ENCODE results near the gene TCL1A.
A peak's percentile ranks its signal among the peaks of the same experiment; 100 is the strongest.
"Not testable (repeated sequence)": the region's sequence is repeated elsewhere in the genome, so short reads cannot be mapped to it uniquely, and the experiment has no call there.

The TCL1A gene, protein sequence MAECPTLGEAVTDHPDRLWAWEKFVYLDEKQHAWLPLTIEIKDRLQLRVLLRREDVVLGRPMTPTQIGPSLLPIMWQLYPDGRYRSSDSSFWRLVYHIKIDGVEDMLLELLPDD

DNA sequence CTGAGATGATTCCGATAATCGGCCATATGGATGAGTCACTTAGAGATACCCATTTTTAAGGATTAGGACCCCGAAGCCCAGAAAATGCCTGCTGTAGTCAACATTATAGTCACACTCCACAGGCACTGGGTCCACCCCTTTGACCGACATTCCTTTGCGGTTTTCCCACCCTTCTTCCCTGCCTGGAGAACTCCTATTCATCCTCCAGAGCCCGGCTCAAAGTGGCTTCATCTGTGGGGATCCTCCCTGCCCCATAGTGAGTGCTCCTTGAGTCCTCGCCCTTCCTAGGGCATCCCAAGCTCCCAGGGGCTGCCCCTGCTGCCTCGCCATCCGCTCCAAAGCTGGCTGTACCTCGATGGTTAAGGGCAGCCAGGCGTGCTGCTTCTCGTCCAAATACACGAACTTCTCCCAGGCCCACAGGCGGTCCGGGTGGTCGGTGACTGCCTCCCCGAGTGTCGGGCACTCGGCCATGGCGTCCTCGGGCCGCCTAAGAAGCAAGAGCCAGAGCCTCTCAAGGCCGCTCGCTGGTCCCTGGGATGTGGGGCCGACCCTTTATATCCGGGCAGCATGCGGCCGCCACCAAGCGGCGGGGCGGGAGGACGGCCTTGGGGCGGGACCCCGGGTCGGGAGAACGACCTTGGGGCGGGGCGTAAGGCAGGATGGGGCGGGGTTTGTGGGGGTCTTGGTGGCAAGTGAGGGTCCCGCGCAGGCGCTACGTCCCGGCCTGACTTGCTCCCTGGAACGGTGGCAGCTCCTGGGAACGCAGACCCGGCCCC, at the start of gene TCL1A:
TCL1A (minus strand) TSS at position 530 of the 776 bp plus-strand sequence; CDS start at position 471, 59 bp downstream.
- Mint-ChIP-seq H3K4me3 (peak within 1 kb of the TSS; percentile 75), H3K27ac (peak within 1 kb of the TSS; percentile 74), H3K9me3 (no peaks in the 10 kb centered on the region), H3K27me3 (peaks cover 14% of the 10 kb centered on the region), H3K4me1 (ENCODE audit: low read depth) (no peaks in the 10 kb centered on the region), H3K36me3 (ENCODE audit: low read depth) (no peaks in the 10 kb centered on the region)

DNA sequence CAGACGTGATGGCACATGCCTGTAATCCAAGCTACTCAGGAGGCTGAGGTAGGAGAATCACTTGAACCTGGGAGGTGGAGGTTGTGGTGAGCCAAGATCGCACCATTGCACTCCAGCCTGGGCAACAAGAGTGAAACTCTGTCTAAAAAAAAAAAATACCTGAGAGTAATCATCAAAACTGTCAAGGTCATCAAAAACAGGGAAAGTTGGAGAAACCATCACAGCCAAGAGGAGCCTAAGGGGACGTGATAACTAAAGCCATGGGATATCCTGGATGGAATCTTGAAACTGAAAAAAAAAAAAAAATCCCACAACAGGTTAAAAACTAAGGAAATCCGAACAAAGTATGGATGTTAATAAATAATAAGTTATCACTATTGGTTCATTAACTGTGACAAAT, 49.1 kb upstream of the TCL1A start:
- H3K4me1 Mint-ChIP-seq (ENCODE audit: low read depth); H3K4me3 Mint-ChIP-seq; H3K9me3 Mint-ChIP-seq; H3K36me3 Mint-ChIP-seq (ENCODE audit: low read depth); H3K27ac Mint-ChIP-seq: not testable (repeated sequence)
- H3K27me3 Mint-ChIP-seq, result peaks cover 17% of the 10 kb centered on the region

DNA sequence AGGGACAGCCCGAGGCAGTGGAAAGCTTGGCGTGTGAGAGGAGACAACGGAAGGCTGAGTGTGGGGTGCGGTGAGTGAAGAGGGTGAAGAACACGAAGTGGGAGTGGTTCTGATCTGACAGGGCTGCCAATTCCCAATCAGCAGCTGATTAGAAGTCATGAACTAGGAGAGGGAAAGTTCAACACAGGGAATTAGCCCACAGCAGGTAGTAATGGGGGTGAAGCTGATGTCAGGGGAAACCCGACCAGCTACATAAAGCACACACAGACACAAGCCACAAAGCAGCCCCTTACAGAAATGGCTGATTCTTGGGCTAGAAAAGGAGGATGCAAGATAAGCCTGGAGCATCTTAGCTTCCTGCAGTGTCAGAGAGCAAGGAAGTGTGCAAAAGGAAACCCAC, 47.5 kb upstream of the TCL1A start:
- no peaks in the 10 kb centered on the region for H3K4me1 Mint-ChIP-seq (ENCODE audit: low read depth)
- no peaks in the 10 kb centered on the region for H3K36me3 Mint-ChIP-seq (ENCODE audit: low read depth)
- H3K4me3 Mint-ChIP-seq, result no peak overlapping the region
- H3K9me3 Mint-ChIP-seq, result no peaks in the 10 kb centered on the region
- H3K27ac Mint-ChIP-seq, result no peak overlapping the region
- H3K27me3 Mint-ChIP-seq, result peaks cover 12% of the 10 kb centered on the region

DNA sequence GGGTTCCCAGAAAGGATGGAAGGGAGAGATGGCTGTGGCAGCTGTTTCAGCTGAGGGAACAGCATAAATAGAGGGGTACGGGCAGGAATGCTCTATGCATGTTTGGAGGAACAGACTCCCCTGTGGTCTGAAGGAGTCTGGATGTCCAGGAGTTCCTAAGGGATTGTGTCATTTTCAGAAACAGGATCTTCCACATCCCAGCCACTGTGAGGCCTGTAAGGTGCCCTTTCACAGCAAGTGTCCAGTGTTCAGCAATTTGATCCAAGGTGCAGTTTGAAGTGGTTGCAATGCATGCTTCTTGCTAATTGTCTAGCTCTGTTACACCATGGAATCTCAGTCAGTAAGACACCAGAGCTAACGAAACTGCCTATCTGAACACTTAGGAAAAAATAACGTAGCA, 46.7 kb upstream of the TCL1A start:
- Mint-ChIP-seq H3K27me3 (peaks cover 15% of the 10 kb centered on the region), H3K36me3 (ENCODE audit: low read depth) (no peaks in the 10 kb centered on the region), H3K9me3 (no peaks in the 10 kb centered on the region), H3K27ac (no peak overlapping the region), H3K4me3 (no peak overlapping the region), H3K4me1 (ENCODE audit: low read depth) (no peaks in the 10 kb centered on the region)

DNA sequence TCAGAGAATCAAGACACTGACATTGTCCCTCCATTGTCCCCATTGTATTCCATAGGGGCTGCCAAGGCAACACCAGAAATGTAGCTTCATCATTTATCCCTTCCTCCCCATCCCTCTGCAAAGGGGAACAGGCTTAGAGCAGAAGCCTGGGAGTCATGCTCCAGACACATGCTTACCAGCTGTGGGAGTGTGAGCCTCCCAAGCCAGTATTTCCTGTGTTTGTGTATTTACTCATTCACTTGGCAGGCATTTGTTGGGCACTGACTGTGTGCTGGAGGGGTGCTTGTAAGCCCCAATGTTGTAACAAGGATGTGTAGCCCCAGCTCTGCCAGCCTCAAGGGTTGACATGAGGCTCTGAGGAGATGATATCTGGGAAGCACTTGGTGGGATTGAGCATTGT, 46.0 kb upstream of the TCL1A start:
- Mint-ChIP-seq H3K27ac (no peak overlapping the region), H3K4me1 (ENCODE audit: low read depth) (no peaks in the 10 kb centered on the region), H3K4me3 (no peak overlapping the region), H3K27me3 (peaks cover 15% of the 10 kb centered on the region), H3K36me3 (ENCODE audit: low read depth) (no peaks in the 10 kb centered on the region), H3K9me3 (no peaks in the 10 kb centered on the region)

DNA sequence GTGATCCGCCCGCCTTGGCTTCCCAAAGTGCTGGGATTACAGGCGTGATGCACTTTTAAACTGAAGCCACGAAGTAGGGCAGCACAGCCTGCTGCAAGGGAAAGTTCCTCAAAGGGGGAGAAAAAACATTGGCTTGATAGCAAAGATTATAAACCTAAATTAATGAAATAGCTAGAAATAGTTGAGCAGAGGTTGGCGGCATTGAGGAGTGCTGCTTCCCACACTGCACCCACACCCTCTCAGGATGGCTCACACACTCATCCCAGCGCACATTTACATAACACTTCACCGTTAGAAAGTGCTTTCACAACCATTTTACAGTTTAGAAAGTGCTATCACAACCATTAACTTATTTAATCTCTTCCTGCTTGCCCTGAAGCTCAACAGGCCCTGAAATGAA, 44.4 kb upstream of the TCL1A start:
- Mint-ChIP-seq H3K4me1 (ENCODE audit: low read depth) (no peaks in the 10 kb centered on the region), H3K4me3 (no peak overlapping the region), H3K27ac (no peak overlapping the region), H3K36me3 (ENCODE audit: low read depth) (no peaks in the 10 kb centered on the region), H3K9me3 (no peaks in the 10 kb centered on the region), H3K27me3 (peaks cover 21% of the 10 kb centered on the region)

DNA sequence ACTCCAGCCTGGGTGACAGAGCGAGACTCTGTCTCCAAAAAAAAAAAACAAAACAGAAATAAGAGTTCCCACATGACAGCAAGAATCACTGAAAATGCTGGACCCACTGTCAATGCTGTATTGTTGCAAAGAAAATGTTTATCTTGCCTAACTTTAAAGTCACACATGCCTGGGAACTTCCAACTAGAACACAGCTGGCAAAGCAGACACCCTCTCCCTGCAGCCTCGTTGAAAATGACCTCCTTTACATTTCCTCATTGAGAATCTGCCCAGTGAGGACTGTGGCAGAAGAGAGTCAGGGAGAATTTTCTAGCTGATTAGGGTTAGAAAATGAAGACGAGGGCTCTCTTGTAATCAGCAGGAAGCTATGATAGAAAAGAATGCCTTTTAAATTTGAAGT, 42.8 kb upstream of the TCL1A start:
- H3K27ac Mint-ChIP-seq, result no peak overlapping the region
- H3K36me3 Mint-ChIP-seq (ENCODE audit: low read depth), result no peaks in the 10 kb centered on the region
- H3K4me3 Mint-ChIP-seq, result no peak overlapping the region
- no peaks in the 10 kb centered on the region for H3K4me1 Mint-ChIP-seq (ENCODE audit: low read depth)
- H3K27me3 Mint-ChIP-seq, result peaks cover 25% of the 10 kb centered on the region
- no peaks in the 10 kb centered on the region for H3K9me3 Mint-ChIP-seq

DNA sequence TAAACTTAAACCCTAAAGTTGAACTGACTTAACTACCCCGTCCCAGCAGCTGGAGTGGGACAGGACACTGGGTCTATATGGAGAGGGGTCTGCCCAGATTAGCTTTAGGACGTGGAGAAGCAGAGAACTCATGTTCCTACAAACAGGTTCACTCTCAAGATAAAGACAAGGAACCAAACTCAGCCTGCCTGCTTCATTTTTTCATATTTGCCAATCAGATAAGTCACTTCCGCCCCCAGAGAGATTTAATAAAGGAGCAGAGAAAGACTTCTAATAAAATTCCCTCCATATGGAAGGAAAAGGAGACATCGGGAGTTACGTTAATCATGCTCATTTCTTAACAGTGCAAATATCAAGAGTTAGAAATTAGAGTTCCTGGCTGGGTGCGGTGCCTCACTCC, 42.2 kb upstream of the TCL1A start:
- no peak overlapping the region for H3K4me3 Mint-ChIP-seq
- H3K9me3 Mint-ChIP-seq, result no peaks in the 10 kb centered on the region
- no peaks in the 10 kb centered on the region for H3K4me1 Mint-ChIP-seq (ENCODE audit: low read depth)
- no peak overlapping the region for H3K27ac Mint-ChIP-seq
- no peaks in the 10 kb centered on the region for H3K36me3 Mint-ChIP-seq (ENCODE audit: low read depth)
- peaks cover 23% of the 10 kb centered on the region for H3K27me3 Mint-ChIP-seq

DNA sequence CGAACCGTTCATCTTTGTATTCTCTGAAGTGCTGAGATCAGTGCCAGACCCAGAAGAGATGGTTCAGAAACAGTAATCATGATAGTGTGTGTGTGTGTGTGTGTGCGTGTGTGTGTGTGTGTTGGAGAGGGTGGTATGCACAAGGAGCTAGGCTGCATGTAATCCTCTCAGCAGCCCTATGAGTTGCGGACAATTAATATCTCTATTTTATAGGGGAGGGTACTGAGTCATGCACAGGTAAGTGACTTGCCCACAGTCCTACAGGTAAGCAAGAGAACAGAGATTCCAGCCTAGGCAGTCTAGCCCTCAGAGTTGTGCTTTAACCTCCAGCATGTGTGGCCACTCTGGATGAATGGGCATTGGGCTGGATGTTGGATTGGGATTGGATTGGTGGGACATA, 27.9 kb upstream of the TCL1A start:
- Mint-ChIP-seq H3K4me3 (no peak overlapping the region), H3K36me3 (ENCODE audit: low read depth) (peaks cover 6% of the 10 kb centered on the region), H3K4me1 (ENCODE audit: low read depth) (peaks cover 13% of the 10 kb centered on the region), H3K9me3 (peaks cover 15% of the 10 kb centered on the region), H3K27me3 (no peaks in the 10 kb centered on the region), H3K27ac (no peak overlapping the region)

DNA sequence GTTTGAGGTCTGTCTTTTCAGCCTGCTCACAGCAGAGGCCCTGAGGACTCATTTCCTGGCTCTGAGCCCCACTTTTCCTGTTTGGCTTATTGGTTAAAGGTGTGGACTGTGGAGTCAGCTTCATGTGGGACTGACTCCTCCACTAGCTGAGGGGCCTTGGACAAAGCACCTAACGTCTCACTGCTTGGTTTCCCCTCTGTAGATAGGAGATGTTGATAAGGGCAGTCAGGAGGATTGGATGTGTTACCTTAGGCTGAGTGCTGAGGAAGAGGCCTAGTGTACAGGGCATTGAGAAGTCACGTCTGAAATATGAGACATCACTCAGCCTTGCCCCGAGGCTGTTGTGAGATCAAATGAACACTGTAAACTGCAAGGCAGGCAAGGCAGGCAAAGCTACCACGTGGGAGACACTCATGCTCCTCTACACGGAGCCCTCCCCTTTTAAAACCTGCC, 27.1 kb upstream of the TCL1A start:
- H3K27me3 Mint-ChIP-seq, result no peaks in the 10 kb centered on the region
- H3K9me3 Mint-ChIP-seq, result peaks cover 15% of the 10 kb centered on the region
- no peak overlapping the region for H3K27ac Mint-ChIP-seq
- H3K4me3 Mint-ChIP-seq, result no peak overlapping the region
- H3K4me1 Mint-ChIP-seq (ENCODE audit: low read depth), result peaks cover 13% of the 10 kb centered on the region
- peaks cover 6% of the 10 kb centered on the region for H3K36me3 Mint-ChIP-seq (ENCODE audit: low read depth)

DNA sequence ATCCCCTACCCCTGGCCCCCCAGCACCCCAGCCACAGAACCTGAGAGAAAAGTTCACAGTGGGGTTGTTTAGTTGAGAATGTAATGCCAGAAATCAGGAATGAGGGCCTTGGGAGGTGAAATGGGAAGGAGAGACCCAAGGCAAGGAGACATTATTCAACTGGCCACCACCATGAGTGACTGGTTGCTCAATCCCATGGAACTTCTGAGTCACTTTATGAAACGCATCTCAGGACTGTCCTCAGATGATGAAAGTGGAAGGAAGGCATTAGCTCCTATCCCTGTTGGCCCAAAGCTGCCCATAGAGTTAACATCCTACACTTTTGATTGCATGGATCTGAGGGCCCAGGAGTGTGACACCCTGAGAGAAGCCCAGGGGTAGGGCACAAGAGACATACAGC, 25.4 kb upstream of the TCL1A start:
- Mint-ChIP-seq H3K36me3 (ENCODE audit: low read depth) (peaks cover 6% of the 10 kb centered on the region), H3K4me1 (ENCODE audit: low read depth) (peaks cover 13% of the 10 kb centered on the region), H3K4me3 (no peak overlapping the region), H3K27me3 (peaks cover under 1% of the 10 kb centered on the region), H3K27ac (no peak overlapping the region), H3K9me3 (peaks cover 15% of the 10 kb centered on the region)

DNA sequence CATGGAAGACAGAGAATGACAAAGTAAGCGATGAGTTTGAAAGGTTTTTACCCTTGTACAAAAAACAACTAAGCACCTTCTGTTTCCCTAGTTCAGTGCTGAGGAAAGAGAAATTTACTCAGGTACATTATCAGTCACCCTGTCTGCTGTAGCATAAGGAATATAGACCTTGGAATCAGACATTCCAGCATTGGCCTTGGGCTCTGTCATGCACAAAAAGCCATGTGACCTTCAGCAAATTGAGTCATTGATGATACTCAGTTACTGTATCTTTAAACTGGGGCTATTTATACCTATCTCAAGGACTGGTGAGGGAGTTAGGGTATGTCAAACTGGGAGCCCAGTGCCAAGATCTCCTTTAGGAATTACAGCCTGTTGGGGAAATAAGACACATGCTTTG, 19.3 kb upstream of the TCL1A start:
- Mint-ChIP-seq H3K27me3 (peaks cover 22% of the 10 kb centered on the region), H3K27ac (no peak overlapping the region), H3K4me3 (no peak overlapping the region), H3K9me3 (peaks cover 3% of the 10 kb centered on the region), H3K36me3 (ENCODE audit: low read depth) (no peaks in the 10 kb centered on the region), H3K4me1 (ENCODE audit: low read depth) (peaks cover 16% of the 10 kb centered on the region)

DNA sequence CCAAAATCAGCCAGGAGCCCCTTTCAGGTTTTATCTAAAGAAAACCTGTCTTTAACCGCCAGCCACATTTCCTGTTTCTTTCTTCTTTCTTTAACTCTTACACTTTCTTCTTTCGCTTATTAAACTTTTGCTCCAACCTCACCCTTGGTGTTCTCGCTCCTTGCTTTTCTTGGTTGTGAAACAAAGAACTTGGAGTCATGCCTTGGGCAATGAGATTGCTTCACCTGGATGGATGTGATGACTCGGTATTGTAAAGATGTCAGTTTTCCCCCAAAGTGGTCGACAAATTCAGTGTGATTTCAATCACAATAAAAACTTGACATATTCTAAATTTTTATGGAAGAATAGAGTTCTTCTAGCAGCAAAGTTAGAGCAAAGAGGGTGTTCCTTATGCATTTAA, 16.2 kb upstream of the TCL1A start:
- H3K9me3 Mint-ChIP-seq, result no peaks in the 10 kb centered on the region
- H3K4me3 Mint-ChIP-seq, result no peak overlapping the region
- H3K36me3 Mint-ChIP-seq (ENCODE audit: low read depth), result no peaks in the 10 kb centered on the region
- H3K27ac Mint-ChIP-seq, result no peak overlapping the region
- peaks cover 17% of the 10 kb centered on the region for H3K4me1 Mint-ChIP-seq (ENCODE audit: low read depth)
- H3K27me3 Mint-ChIP-seq, result peaks cover 32% of the 10 kb centered on the region

DNA sequence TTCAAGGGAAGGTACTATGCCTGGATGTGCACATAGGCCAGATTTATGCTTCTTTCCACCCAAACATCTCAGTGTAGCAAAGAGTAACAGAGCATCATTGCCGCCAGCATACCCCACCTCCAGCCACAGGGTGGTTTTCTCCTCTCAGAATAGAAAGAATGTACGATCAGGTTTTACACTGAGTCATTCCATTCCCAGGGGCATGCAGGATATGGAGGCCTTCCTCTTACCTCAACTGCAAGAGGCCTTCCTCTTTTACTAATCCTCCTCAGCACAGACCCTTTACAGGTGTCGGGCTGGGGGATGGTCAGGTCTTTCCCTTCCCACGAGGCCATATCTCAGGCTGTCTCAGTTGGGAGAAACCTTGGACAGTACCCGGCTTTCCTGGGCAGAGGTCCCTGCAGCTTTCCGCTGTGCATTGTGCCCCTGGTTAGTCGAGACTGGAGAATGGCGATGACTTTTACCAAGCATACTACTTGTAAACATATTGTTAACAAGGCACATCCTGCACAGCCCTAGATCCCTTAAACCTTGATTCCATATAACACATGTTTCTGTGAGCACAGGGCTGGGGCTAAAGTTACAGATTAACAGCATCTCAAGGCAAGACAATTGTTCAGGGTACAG, 15.6 kb upstream of the TCL1A start:
- not testable (repeated sequence) for H3K9me3 Mint-ChIP-seq; H3K36me3 Mint-ChIP-seq (ENCODE audit: low read depth); H3K4me3 Mint-ChIP-seq; H3K27ac Mint-ChIP-seq
- Mint-ChIP-seq H3K4me1 (ENCODE audit: low read depth) (peaks cover 17% of the 10 kb centered on the region), H3K27me3 (peaks cover 32% of the 10 kb centered on the region)

DNA sequence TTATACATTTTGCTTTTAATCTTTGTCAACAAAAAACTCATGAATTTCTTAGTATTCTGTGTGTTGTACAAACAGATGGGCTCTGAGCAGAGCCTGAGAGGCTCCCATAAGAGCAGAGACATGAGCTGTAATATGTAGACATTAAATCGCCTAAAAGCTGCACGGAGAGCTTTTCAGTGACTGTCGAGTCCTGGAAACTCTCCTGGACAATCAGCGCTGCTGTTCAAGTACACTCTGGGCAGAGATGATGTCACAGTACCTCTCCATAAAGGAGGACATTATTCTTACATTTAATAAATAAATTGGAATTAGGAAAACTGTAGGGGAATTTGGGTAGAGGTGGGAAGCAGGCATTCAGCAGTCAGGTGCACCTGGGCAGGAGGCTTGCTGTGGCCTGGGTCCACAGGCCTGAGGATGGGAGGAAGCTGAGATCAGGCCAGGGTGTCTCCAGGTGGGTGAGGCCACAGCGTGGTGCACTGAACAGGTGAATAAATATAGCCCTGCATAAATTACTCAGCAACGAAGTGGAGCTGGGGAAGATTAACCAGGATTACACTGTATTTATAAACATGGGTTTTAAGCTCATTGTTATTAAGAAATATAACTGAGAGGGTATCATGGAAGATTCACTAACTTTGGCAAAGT, 13.3 kb upstream of the TCL1A start:
- H3K4me3 Mint-ChIP-seq, result no peak overlapping the region
- H3K4me1 Mint-ChIP-seq (ENCODE audit: low read depth), result peaks cover 17% of the 10 kb centered on the region
- no peaks in the 10 kb centered on the region for H3K36me3 Mint-ChIP-seq (ENCODE audit: low read depth)
- H3K27ac Mint-ChIP-seq, result no peak overlapping the region
- H3K27me3 Mint-ChIP-seq, result peaks cover 25% of the 10 kb centered on the region
- H3K9me3 Mint-ChIP-seq, result peaks cover 12% of the 10 kb centered on the region
